SK-N-SH (cell line): ENCODE data around the gene SLC7A6OS. TPM values are rescaled to one million over a fixed set of nuclear protein-coding genes. Genes with fewer than 3 reads are reported as not detected.

Experiments
- CTCF ChIA-PET: fragments of 300-600, 350-600 bp; formaldehyde crosslinking; extraction: SDS; loops from one replicate; lab custom pipeline; 2021; lab: Yijun Ruan, JAX
- POLR2A ChIA-PET: fragments of 350-600 bp; sonication (Branson Sonifier 250); formaldehyde crosslinking; extraction: SDS; loops from one replicate; lab custom pipeline; 2020; ENCODE audit warnings: antibody characterized with exemption, inconsistent platforms; lab: Yijun Ruan, JAX
- DNase-seq: peaks from one replicate; pipeline ENCODE4 v3.0.0; 2012
- H2AFZ ChIP-seq: fragments of 200-600 bp; sonication (generic); 2 replicates; pipeline ENCODE4 v1.8.1; 2016; ENCODE audit warnings: antibody characterized with exemption, mild to moderate bottlenecking, low read depth
- H3F3A ChIP-seq: fragments of 200-600 bp; sonication (generic); replicated peaks from 2 replicates; pipeline ENCODE3; 2016; ENCODE audit warnings: antibody characterized with exemption, mild to moderate bottlenecking; ENCODE audit not compliant: insufficient read depth
- H3K27ac ChIP-seq, 2 experiments: fragments of 200-500 bp in 1 of 2; fragments of 200-600 bp in 1 of 2; sonication (Bioruptor generic) in 1 of 2; sonication (generic), shearing (Covaris generic) in 1 of 2; 2 replicates each; pipeline versions ENCODE4 v1.5.1 to v1.6.1; 2014 to 2016; ENCODE audit warnings: low read depth in 2 of 2, inconsistent platforms in 1 of 2, low read length in 1 of 2, mild to moderate bottlenecking in 1 of 2, mixed read lengths in 1 of 2
- H3K27me3 ChIP-seq: fragments of 200-600 bp; sonication (generic), shearing (Covaris generic); 2 replicates; pipeline ENCODE4 v1.6.1; 2016; ENCODE audit warnings: mixed run types; ENCODE audit not compliant: insufficient read depth
- H3K36me3 ChIP-seq, 2 experiments: fragments of 200-500 bp in 1 of 2; fragments of 200-600 bp in 1 of 2; sonication (Bioruptor generic) in 1 of 2; sonication (generic) in 1 of 2; replicated peaks in 1 of 2; 2 replicates each; pipeline versions ENCODE3 to v1.5.1; 2014 to 2016; ENCODE audit warnings: low read length in 1 of 2, mild to moderate bottlenecking in 1 of 2; ENCODE audit not compliant: insufficient read depth in 2 of 2, control insufficient read depth in 1 of 2
- H3K4me1 ChIP-seq, 2 experiments: fragments of 200-500 bp in 1 of 2; fragments of 200-600 bp in 1 of 2; sonication (Bioruptor generic) in 1 of 2; sonication (generic), shearing (Covaris generic) in 1 of 2; 2 replicates each; pipeline versions ENCODE4 v1.5.1 to v1.6.1; 2014 to 2016; ENCODE audit warnings: low read depth in 1 of 2, low read length in 1 of 2, mixed run types in 1 of 2; ENCODE audit not compliant: insufficient read depth in 2 of 2, control insufficient read depth in 1 of 2
- H3K4me2 ChIP-seq: fragments of 200-600 bp; sonication (generic), shearing (Covaris generic); 2 replicates; pipeline ENCODE4 v1.6.1; 2017; ENCODE audit warnings: mixed run types
- H3K4me3 ChIP-seq, 2 experiments: fragments of 200-500 bp in 1 of 2; fragments of 200-600 bp in 1 of 2; sonication (Bioruptor generic) in 1 of 2; sonication (generic), shearing (Covaris generic) in 1 of 2; 2 replicates each; pipeline versions ENCODE4 v1.5.1 to v1.8.1; 2014 to 2016; ENCODE audit warnings: low read depth in 2 of 2, inconsistent platforms in 1 of 2, low read length in 1 of 2, mild to moderate bottlenecking in 1 of 2, mixed read lengths in 1 of 2, moderate library complexity in 1 of 2
- H3K79me2 ChIP-seq: fragments of 200-600 bp; sonication (generic); 2 replicates; pipeline ENCODE4 v1.8.1; 2017; ENCODE audit warnings: mild to moderate bottlenecking; ENCODE audit not compliant: insufficient read depth
- H3K9ac ChIP-seq: fragments of 200-600 bp; sonication (generic); 2 replicates; pipeline ENCODE4 v1.6.1; 2017; ENCODE audit warnings: mixed run types
- H3K9me2 ChIP-seq: fragments of 200-600 bp; sonication (generic); 2 replicates; pipeline ENCODE4 v1.6.1; 2017; ENCODE audit warnings: mixed run types
- H3K9me3 ChIP-seq: fragments of 200-600 bp; sonication (generic); 2 replicates; pipeline ENCODE4 v1.6.1; 2017; ENCODE audit warnings: mixed run types, mild to moderate bottlenecking, moderate library complexity
- H4K20me1 ChIP-seq: fragments of 200-600 bp; sonication (generic); 2 replicates; pipeline ENCODE4 v1.6.1; 2017; ENCODE audit warnings: mild to moderate bottlenecking, mixed run types; ENCODE audit not compliant: insufficient read depth
- CHD2 ChIP-seq: fragments of 150-350 bp; IDR thresholded peaks from 2 replicates; pipeline ENCODE4 v1.6.1; 2018; ENCODE audit warnings: low read length; ENCODE audit not compliant: partially characterized antibody
- ELF1 ChIP-seq: IDR thresholded peaks from 2 replicates; pipeline ENCODE4 v1.4.0; 2012
- EP300 ChIP-seq, 2 experiments: IDR thresholded peaks; 2 replicates each; pipeline versions ENCODE4 v1.4.0 to v1.6.1; 2012; ENCODE audit warnings: borderline replicate concordance in 1 of 2, low read depth in 1 of 2, low read length in 1 of 2
- EZH2phosphoT487 ChIP-seq: fragments of 200-600 bp; sonication (generic); IDR thresholded peaks from 2 replicates; pipeline ENCODE4 v1.6.1; 2017; ENCODE audit warnings: low read depth, mixed run types, mild to moderate bottlenecking, antibody characterized with exemption, moderate library complexity, borderline replicate concordance
- FOSL2 ChIP-seq: IDR thresholded peaks from 2 replicates; pipeline ENCODE4 v1.4.0; 2012; ENCODE audit warnings: low read depth, mild to moderate bottlenecking, moderate library complexity, borderline replicate concordance
- GABPA ChIP-seq: IDR thresholded peaks from 2 replicates; pipeline ENCODE4 v1.4.0; 2012; ENCODE audit warnings: low read depth, mild to moderate bottlenecking
- GATA2 ChIP-seq: sonication (generic); formaldehyde crosslinking; IDR thresholded peaks from 2 replicates; pipeline ENCODE4 v1.5.0; 2020; ENCODE audit warnings: mild to moderate bottlenecking, missing genetic modification reagents
- MEF2A ChIP-seq: IDR thresholded peaks from 2 replicates; pipeline ENCODE4 v1.4.0; 2012; ENCODE audit warnings: low read depth, borderline replicate concordance
- MXI1 ChIP-seq: IDR thresholded peaks from 2 replicates; pipeline ENCODE4 v1.6.1; 2012; ENCODE audit warnings: mild to moderate bottlenecking, low read depth, low read length, improper control_type of control experiment
- NFIC ChIP-seq: IDR thresholded peaks from 2 replicates; pipeline ENCODE4 v1.4.0; 2012; ENCODE audit warnings: borderline replicate concordance
- POLR2AphosphoS5 ChIP-seq: IDR thresholded peaks from 2 replicates; pipeline ENCODE4 v1.6.1; 2012; ENCODE audit warnings: low read depth, low read length
- RFX5 ChIP-seq: IDR thresholded peaks from 2 replicates; pipeline ENCODE4 v1.6.1; 2012; ENCODE audit warnings: mild to moderate bottlenecking, improper control_type of control experiment, low read length
- SIN3A ChIP-seq: IDR thresholded peaks from 2 replicates; pipeline ENCODE4 v1.6.1; 2012; ENCODE audit warnings: low read depth, mild to moderate bottlenecking, low read length, moderate library complexity, borderline replicate concordance
- TAF1 ChIP-seq: IDR thresholded peaks from 2 replicates; pipeline ENCODE4 v1.6.1; 2012; ENCODE audit warnings: low read depth, mild to moderate bottlenecking, low read length, moderate library complexity, borderline replicate concordance
- TCF12 ChIP-seq: IDR thresholded peaks from 2 replicates; pipeline ENCODE4 v1.4.0; 2012
- TEAD4 ChIP-seq: IDR thresholded peaks from 2 replicates; pipeline ENCODE4 v1.4.0; 2012; ENCODE audit warnings: mild to moderate bottlenecking, borderline replicate concordance; ENCODE audit not compliant: insufficient read depth
- WGBS: methylation state at CpG from one replicate; pipeline ENCODE4 v1.1.6; 2017; ENCODE audit warnings: low lambda C conversion rate; 5-methylcytosine and 5-hydroxymethylcytosine counted together
- polyA plus RNA-seq, 3 experiments: library from polyadenylated mRNA; depleted of rRNA; stranded (reverse); fragments of >200 nt; gene quantifications; 2 replicates each; pipeline ENCODE4 v1.2.3, GENCODE V29; 2012
- TF ChIP-seq, protein P1 (sequence below): IDR thresholded peaks from 2 replicates; pipeline ENCODE4 v1.4.0; 2012; ENCODE audit warnings: low read depth, borderline replicate concordance
- TF ChIP-seq, protein P2 (sequence below): fragments of 200-600 bp; sonication (generic); IDR thresholded peaks from 2 replicates; pipeline ENCODE4 v1.6.1; 2017; ENCODE audit warnings: antibody characterized with exemption, mild to moderate bottlenecking, moderate library complexity
- TF ChIP-seq, protein P3 (sequence below): IDR thresholded peaks from 2 replicates; pipeline ENCODE4 v1.4.0; 2012; ENCODE audit warnings: low read depth

Gene SLC7A6OS
- polyA plus RNA-seq, 1 of the 3 experiments (the other 2 are of a cell fraction), result 6.6 TPM

DNA sequence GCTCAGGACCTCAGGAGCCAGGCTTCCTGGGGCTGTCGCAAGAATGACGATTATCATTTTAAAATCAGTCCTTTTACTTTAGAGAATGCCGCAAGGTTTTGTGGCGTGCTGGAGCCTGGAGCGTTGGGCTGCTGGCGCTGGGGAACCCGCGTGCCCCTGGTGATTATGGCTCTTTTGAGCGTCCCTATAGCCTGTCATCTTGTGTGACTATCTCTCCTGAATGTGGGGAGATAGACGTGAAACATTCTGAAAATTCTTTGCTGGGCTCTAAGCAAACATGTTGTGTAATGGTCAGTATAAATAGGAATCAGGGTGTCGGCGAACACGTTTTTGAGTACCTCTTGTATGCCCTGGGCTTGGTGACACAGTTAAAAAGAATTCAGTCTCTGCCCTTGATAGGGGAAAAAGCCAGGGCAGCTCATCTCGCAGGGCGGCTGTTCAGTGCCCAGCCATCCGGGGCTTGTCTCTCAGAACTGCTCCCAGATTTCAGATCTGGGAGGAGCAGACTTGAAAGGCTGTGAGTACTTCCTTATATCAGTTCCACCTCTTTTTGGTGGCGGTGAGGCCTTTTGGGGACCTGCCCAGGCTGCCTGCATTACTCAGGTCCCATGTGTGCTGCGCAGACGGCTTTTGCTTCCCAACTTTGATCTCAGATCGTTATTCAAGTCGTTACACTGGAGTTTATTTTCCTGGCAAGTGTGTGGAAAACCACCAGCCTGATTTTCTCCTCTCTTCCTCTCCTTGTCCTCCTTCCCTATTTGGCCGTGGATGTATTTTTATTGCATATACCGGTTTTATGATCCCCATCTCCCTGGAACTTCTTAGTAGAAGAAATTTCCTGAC is 45.4 kb downstream of the SLC7A6OS start:
- TF ChIP-seq FOSL2 (peak; percentile 43; the same call in 1 of the 2 replicates), MXI1 (no peak; the same call in 1 of the 2 replicates), SIN3A (0 out of 2 replicates have a peak, but pooled peaks have one; percentile 12)
- H3F3A ChIP-seq, result peaks cover 22% of the 10 kb centered on the region
- peaks cover 0 to 4% of the 10 kb centered on the region in 2 experiments; a peak in 2 of 4 replicates for H3K4me1 ChIP-seq
- peak; percentile 56 for DNase-seq
- CTCF ChIA-PET, result interaction anchor here (1.9 to 13.8 kb wide), 4 partner anchors 9 to 171 kb away, joined by 5 to 355 read pairs (median 45); no protein-coding TSS in a partner anchor
- H3K27me3 ChIP-seq, result no peaks in the 10 kb centered on the region
- 17% methylated on average over 22 of the region's 23 CpGs for WGBS
- peak overlapping the region; percentile 91 for H3K9ac ChIP-seq
- H3K4me3 ChIP-seq, result peak overlapping the region; percentile 65 to 80
- H3K79me2 ChIP-seq, result peaks cover 58% of the 10 kb centered on the region
- no peaks in the 10 kb centered on the region for H3K9me2 ChIP-seq
- H3K4me2 ChIP-seq, result peak overlapping the region; percentile 91
- peaks cover 4 to 9% of the 10 kb centered on the region in 2 experiments for H3K36me3 ChIP-seq
- H2AFZ ChIP-seq, result peak overlapping the region; percentile 77
- peaks cover 8% of the 10 kb centered on the region for H4K20me1 ChIP-seq
- no peaks in the 10 kb centered on the region for H3K9me3 ChIP-seq
- POLR2A ChIA-PET, result no interaction called here
- peak overlapping the region; percentile 87 to 89 for H3K27ac ChIP-seq

DNA sequence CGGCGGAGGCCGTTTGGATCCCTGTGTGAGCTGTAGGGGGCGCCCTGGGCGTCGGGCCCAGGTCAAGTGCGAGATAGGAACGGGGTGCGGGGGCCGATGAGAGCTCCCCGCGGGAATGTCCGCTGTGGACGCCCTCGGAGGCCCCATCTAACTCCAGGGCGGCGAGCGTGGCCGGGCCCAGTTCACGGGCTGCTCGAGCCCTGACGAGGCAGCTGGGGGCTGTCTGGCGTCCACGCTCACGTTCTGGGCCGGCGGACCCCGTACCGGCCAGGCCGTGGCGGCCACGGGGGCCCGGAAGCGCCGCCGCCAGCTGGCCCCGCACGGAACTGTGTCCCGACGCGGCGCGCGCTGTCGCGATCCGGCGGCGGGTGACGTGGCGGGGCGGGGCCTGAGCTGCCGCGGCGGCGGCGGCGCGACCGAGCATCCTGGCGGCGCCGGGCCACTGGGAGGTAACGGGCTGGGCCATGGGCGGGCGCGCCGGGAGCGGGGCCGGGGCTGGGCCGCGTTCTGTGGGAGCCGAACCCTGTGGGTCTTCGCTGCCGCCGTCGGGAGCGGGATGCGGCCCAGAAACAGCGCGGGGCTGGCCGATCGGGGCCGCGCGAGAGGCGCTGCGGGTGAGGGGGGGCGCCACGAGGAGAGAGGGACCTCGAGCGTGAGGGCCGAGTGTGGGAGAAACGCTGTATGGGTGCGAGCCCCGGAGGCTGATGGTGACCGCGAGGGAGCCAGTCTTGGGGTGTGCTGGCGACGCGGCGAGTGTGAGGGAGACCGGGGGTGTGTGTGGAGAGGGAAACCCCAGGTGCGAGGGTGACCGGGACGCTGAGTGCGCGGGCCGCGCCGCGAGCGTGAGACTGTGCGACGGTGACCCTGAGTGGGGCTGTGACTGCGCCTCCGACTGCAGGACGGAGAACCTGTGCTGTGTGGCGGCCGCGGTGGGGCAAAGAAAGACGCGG is 46.3 kb downstream of the SLC7A6OS start, which contains the start of gene SLC7A6:
Gene SLC7A6 (plus strand): TSS at position 399 of the 950 bp plus-strand sequence. CDS start 10,201 bp downstream, outside the sequence.
- WGBS, result 2% methylated on average over 45 of the region's 123 CpGs
- peak; percentile 93 for DNase-seq
- Histone ChIP-seq H3K27ac (peak within 1 kb of the TSS; percentile 87 to 89), H3K9me3 (no peaks in the 10 kb centered on the region), H3K36me3 (peaks cover 9 to 10% of the 10 kb centered on the region in 2 experiments), H3K4me1 (peaks cover 0 to 4% of the 10 kb centered on the region in 2 experiments; a peak in 2 of 4 replicates), H3K9me2 (no peaks in the 10 kb centered on the region), H3F3A (peaks cover 22% of the 10 kb centered on the region), H3K79me2 (peaks cover 49% of the 10 kb centered on the region), H3K4me2 (peak within 1 kb of the TSS; percentile 91), H2AFZ (peak within 1 kb of the TSS; percentile 77), H3K27me3 (no peaks in the 10 kb centered on the region), H3K4me3 (peak within 1 kb of the TSS; percentile 65 to 80), H4K20me1 (peaks cover 2% of the 10 kb centered on the region; the same call in 1 of the 2 replicates), H3K9ac (peak within 1 kb of the TSS; percentile 91)
- POLR2A ChIA-PET, result interaction anchor here (0.5 to 3.1 kb wide), 11 partner anchors 8 to 270 kb away, joined by 3 to 16 read pairs (median 3); partner anchors contain the start of genes NFATC3, PLA2G15, PRMT7 and SLC7A6OS
- CTCF ChIA-PET, result interaction anchor here (0.6 to 13.8 kb wide), 30 partner anchors 8 to 1400 kb away, joined by 3 to 355 read pairs (median 4); partner anchors contain the start of genes PLA2G15, PRMT7 and SLC7A6OS
- TF ChIP-seq TEAD4 (no peak), MEF2A (no peak), GABPA (0 out of 2 replicates have a peak, but pooled peaks have one; percentile 36), ELF1 (0 out of 2 replicates have a peak, but pooled peaks have one; percentile 34), RFX5 (no peak), MXI1 (no peak; the same call in 1 of the 2 replicates), CHD2 (no peak), GATA2 (CRISPR knock-in tag) (no peak), EZH2phosphoT487 (no peak), TAF1 (no peak; the same call in 1 of the 2 replicates), POLR2AphosphoS5 (peak; percentile 41; the same call in 1 of the 2 replicates), SIN3A (peak; percentile 12; the same call in 1 of the 2 replicates), EP300 (IDR thresholded peaks at IDR 0.05; ENCODE audit: borderline replicate concordance in 1 of 2, low read depth in 1 of 2, low read length in 1 of 2) (peak in 1 of 2 experiments; percentile 23; a peak in 1 of 4 replicates), NFIC (no peak), TCF12 (no peak)
- TF ChIP-seq, protein P1, sequence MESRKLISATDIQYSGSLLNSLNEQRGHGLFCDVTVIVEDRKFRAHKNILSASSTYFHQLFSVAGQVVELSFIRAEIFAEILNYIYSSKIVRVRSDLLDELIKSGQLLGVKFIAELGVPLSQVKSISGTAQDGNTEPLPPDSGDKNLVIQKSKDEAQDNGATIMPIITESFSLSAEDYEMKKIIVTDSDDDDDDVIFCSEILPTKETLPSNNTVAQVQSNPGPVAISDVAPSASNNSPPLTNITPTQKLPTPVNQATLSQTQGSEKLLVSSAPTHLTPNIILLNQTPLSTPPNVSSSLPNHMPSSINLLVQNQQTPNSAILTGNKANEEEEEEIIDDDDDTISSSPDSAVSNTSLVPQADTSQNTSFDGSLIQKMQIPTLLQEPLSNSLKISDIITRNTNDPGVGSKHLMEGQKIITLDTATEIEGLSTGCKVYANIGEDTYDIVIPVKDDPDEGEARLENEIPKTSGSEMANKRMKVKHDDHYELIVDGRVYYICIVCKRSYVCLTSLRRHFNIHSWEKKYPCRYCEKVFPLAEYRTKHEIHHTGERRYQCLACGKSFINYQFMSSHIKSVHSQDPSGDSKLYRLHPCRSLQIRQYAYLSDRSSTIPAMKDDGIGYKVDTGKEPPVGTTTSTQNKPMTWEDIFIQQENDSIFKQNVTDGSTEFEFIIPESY, result 0 out of 2 replicates have a peak, but pooled peaks have one; percentile 48
- TF ChIP-seq, protein P2, sequence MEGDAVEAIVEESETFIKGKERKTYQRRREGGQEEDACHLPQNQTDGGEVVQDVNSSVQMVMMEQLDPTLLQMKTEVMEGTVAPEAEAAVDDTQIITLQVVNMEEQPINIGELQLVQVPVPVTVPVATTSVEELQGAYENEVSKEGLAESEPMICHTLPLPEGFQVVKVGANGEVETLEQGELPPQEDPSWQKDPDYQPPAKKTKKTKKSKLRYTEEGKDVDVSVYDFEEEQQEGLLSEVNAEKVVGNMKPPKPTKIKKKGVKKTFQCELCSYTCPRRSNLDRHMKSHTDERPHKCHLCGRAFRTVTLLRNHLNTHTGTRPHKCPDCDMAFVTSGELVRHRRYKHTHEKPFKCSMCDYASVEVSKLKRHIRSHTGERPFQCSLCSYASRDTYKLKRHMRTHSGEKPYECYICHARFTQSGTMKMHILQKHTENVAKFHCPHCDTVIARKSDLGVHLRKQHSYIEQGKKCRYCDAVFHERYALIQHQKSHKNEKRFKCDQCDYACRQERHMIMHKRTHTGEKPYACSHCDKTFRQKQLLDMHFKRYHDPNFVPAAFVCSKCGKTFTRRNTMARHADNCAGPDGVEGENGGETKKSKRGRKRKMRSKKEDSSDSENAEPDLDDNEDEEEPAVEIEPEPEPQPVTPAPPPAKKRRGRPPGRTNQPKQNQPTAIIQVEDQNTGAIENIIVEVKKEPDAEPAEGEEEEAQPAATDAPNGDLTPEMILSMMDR, result peak; percentile 77
- TF ChIP-seq, protein P3, sequence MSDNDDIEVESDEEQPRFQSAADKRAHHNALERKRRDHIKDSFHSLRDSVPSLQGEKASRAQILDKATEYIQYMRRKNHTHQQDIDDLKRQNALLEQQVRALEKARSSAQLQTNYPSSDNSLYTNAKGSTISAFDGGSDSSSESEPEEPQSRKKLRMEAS, result peak; percentile 87
